CD14-positive monocyte (primary cell): ENCODE data around the gene SLX9. TPM values are rescaled to one million over a fixed set of nuclear protein-coding genes. Genes with fewer than 3 reads are reported as not detected.

ENCODE experiments used
- DNase-seq, 3 donors: peaks; one replicate each; pipeline ENCODE4 v3.0.0-alpha.2; 2011 to 2022
- H2AFZ ChIP-seq: 2 replicates; pipeline ENCODE4 v1.6.0; 2012; ENCODE audit warnings: mild to moderate bottlenecking, low read depth, low read length, inconsistent platforms; ENCODE audit not compliant: insufficient read depth, poor library complexity, severe bottlenecking
- H3K27ac ChIP-seq, 2 donors: 1 replicate in 1 of 2; 2 replicates in 1 of 2; pipeline ENCODE4 v1.5.1; 2012 to 2013; ENCODE audit warnings: low read length in 2 of 2, control low read depth in 1 of 2, inconsistent platforms in 1 of 2, low read depth in 1 of 2, mild to moderate bottlenecking in 1 of 2
- H3K27me3 ChIP-seq, 2 donors: one replicate each; pipeline versions ENCODE4 v1.6.0 to v1.6.1; 2011 to 2013; ENCODE audit warnings: low read length in 2 of 2; ENCODE audit not compliant: control insufficient read depth in 2 of 2, insufficient read depth in 2 of 2
- H3K36me3 ChIP-seq, 2 donors: replicated peaks in 1 of 2; 1 replicate in 1 of 2; 2 replicates in 1 of 2; pipeline versions ENCODE4 v1.5.1 to v1.6.1; 2012 to 2013; ENCODE audit warnings: low read length in 2 of 2, control low read depth in 1 of 2, inconsistent platforms in 1 of 2, mild to moderate bottlenecking in 1 of 2; ENCODE audit not compliant: insufficient read depth in 2 of 2, control insufficient read depth in 1 of 2
- H3K4me1 ChIP-seq, 2 donors: 1 replicate in 1 of 2; 2 replicates in 1 of 2; pipeline versions ENCODE4 v1.5.1 to v1.6.1; 2012 to 2013; ENCODE audit warnings: low read length in 2 of 2, control low read depth in 1 of 2, inconsistent platforms in 1 of 2, mild to moderate bottlenecking in 1 of 2, moderate library complexity in 1 of 2; ENCODE audit not compliant: insufficient read depth in 2 of 2, control insufficient read depth in 1 of 2
- H3K4me2 ChIP-seq: replicated peaks from 2 replicates; pipeline ENCODE3; 2012; ENCODE audit warnings: low read length, moderate library complexity, mild to moderate bottlenecking; ENCODE audit not compliant: poor library complexity, severe bottlenecking; ENCODE audit errors: extremely low read depth
- H3K4me3 ChIP-seq, 3 experiments: fragments of 200-600 bp in 1 of 3; sonication (generic) in 1 of 3; replicated peaks in 1 of 3; 1 replicate in 2 of 3; 2 replicates in 1 of 3; pipeline ENCODE4 v1.5.1; 2011 to 2013; ENCODE audit warnings: low read length in 3 of 3, mild to moderate bottlenecking in 3 of 3, control low read depth in 2 of 3, low read depth in 2 of 3, inconsistent platforms in 1 of 3, moderate library complexity in 1 of 3
- H3K79me2 ChIP-seq: 2 replicates; pipeline ENCODE4 v1.6.0; 2012; ENCODE audit warnings: mild to moderate bottlenecking, control low read depth, inconsistent platforms, low read length, moderate library complexity; ENCODE audit not compliant: insufficient read depth
- H3K9ac ChIP-seq: 2 replicates; pipeline ENCODE4 v1.6.0; 2017; ENCODE audit warnings: low read length, mild to moderate bottlenecking; ENCODE audit not compliant: insufficient read depth, poor library complexity, severe bottlenecking
- H3K9me3 ChIP-seq, 2 donors: replicated peaks in 1 of 2; 1 replicate in 1 of 2; 2 replicates in 1 of 2; pipeline versions ENCODE4 v1.5.1 to v1.6.1; 2012 to 2013; ENCODE audit warnings: low read length in 2 of 2, control low read depth in 1 of 2; ENCODE audit not compliant: control insufficient read depth in 1 of 2, insufficient read depth in 1 of 2
- H4K20me1 ChIP-seq: 2 replicates; pipeline ENCODE4 v1.6.0; 2012; ENCODE audit warnings: mild to moderate bottlenecking, low read length, control low read depth, moderate library complexity; ENCODE audit not compliant: insufficient read depth
- H3K27ac Mint-ChIP-seq, 7 donors: one replicate each; pipeline ENCODE4 v1.8.0; 2020; ENCODE audit warnings: mild to moderate bottlenecking in 7 of 7, mixed read lengths in 7 of 7, moderate library complexity in 6 of 7, inconsistent platforms in 2 of 7
- H3K27me3 Mint-ChIP-seq, 3 donors: one replicate each; pipeline ENCODE4 v1.8.0; 2021 to 2022; ENCODE audit warnings: low read depth in 3 of 3, mild to moderate bottlenecking in 3 of 3, mixed read lengths in 3 of 3, moderate library complexity in 3 of 3, inconsistent platforms in 1 of 3
- H3K36me3 Mint-ChIP-seq, 2 donors: one replicate each; pipeline ENCODE4 v1.8.0; 2020; ENCODE audit warnings: mixed read lengths in 2 of 2, inconsistent platforms in 1 of 2, mild to moderate bottlenecking in 1 of 2
- H3K4me1 Mint-ChIP-seq: one replicate; pipeline ENCODE4 v1.8.0; 2020; ENCODE audit warnings: mild to moderate bottlenecking, mixed read lengths
- H3K4me3 Mint-ChIP-seq, 2 donors: one replicate each; pipeline ENCODE4 v1.8.0; 2020; ENCODE audit warnings: mild to moderate bottlenecking in 2 of 2, mixed read lengths in 2 of 2, moderate library complexity in 1 of 2
- H3K9me3 Mint-ChIP-seq, 7 donors: one replicate each; pipeline ENCODE4 v1.8.0; 2020 to 2022; ENCODE audit warnings: mixed read lengths in 7 of 7, mild to moderate bottlenecking in 6 of 7, moderate library complexity in 6 of 7, inconsistent platforms in 2 of 7
- CTCF ChIP-seq: fragments of 200-600 bp; IDR thresholded peaks from one replicate; pipeline ENCODE4 v1.8.0; 2022; ENCODE audit warnings: antibody characterized with exemption, mild to moderate bottlenecking
- WGBS: methylation state at CpG from one replicate; pipeline ENCODE4 v1.1.5; 2013; ENCODE audit warnings: missing lambda C conversion rate; ENCODE audit not compliant: insufficient coverage; 5-methylcytosine and 5-hydroxymethylcytosine counted together
- intact Hi-C, 2 donors: fragments of 100-400 bp; cut with micrococcal nuclease; formaldehyde crosslinking; loops; one replicate each; pipeline versions ENCODE4 v1.15.0 to v1.15.1; 2023
- polyA plus RNA-seq, 3 donors: library from polyadenylated mRNA; depleted of rRNA in 1 of 3; unstranded in 2 of 3; stranded (reverse) in 1 of 3; fragments of 300-500 nt in 2 of 3; fragments of >200 nt in 1 of 3; fragmentation: Illumina TruSeq in 2 of 3; gene quantifications; 1 replicate in 2 of 3; 2 replicates in 1 of 3; pipeline ENCODE4 v1.2.3, GENCODE V29; 2012 to 2021

The SLX9 gene
- polyA plus RNA-seq, 3 donors, result 7.5 to 9.0 (median 9.0) TPM

GRCh38 chr21:45018131-45019075 is 78.6 kb downstream of the SLX9 start:
- 10% methylated on average over 63 of the region's 101 CpGs for WGBS
- Histone ChIP-seq H3K36me3 (no peaks in the 10 kb centered on the region), H3K4me1 (peaks cover 0 to 6% of the 10 kb centered on the region in 2 donors), H3K79me2 (no peaks in the 10 kb centered on the region), H3K27ac (no peak overlapping the region), H2AFZ (peak overlapping the region; percentile 67), H3K4me2 (peak overlapping the region; percentile 69), H3K9ac (no peak overlapping the region), H3K4me3 (peak overlapping the region in 1 of 3 experiments; percentile 54), H3K27me3 (peaks cover 17 to 45% of the 10 kb centered on the region in 2 donors), H3K9me3 (peaks cover 0 to 8% of the 10 kb centered on the region in 2 donors), H4K20me1 (no peaks in the 10 kb centered on the region)
- peaks cover 36 to 73% (median 52%) of the 10 kb centered on the region in 3 donors for H3K27me3 Mint-ChIP-seq
- DNase-seq, result no peak
- peaks cover under 1 to 16% (median 10%) of the 10 kb centered on the region in 7 donors for H3K9me3 Mint-ChIP-seq
- peaks cover 0 to 6% of the 10 kb centered on the region in 2 donors for H3K36me3 Mint-ChIP-seq
- intact Hi-C loops, result no loop called here
- peak overlapping the region; percentile 70 to 86 for H3K4me3 Mint-ChIP-seq
- peaks cover 5% of the 10 kb centered on the region for H3K4me1 Mint-ChIP-seq
- no peak for TF ChIP-seq CTCF
- H3K27ac Mint-ChIP-seq, result no peak overlapping the region

- peaks cover 17 to 45% of the 10 kb centered on the region in 2 donors for H3K27me3 ChIP-seq
- 36% methylated on average over 60 of the region's 60 CpGs for WGBS
- H3K4me2 ChIP-seq, result peak overlapping the region; percentile 69
- H2AFZ ChIP-seq, result no peak overlapping the region
- H3K36me3 ChIP-seq, result no peaks in the 10 kb centered on the region
- peaks cover 41 to 68% (median 52%) of the 10 kb centered on the region in 3 donors for H3K27me3 Mint-ChIP-seq
- H4K20me1 ChIP-seq, result no peaks in the 10 kb centered on the region
- peaks cover 0 to 6% of the 10 kb centered on the region in 2 donors for H3K4me1 ChIP-seq
- H3K4me3 Mint-ChIP-seq, result peak overlapping the region in 1 of 2 donors; percentile 70
- DNase-seq, result no peak
- intact Hi-C loops, result no loop called here
- no peak overlapping the region for H3K27ac Mint-ChIP-seq
- H3K9me3 Mint-ChIP-seq, result peaks cover 3 to 21% (median 15%) of the 10 kb centered on the region in 7 donors
- H3K27ac ChIP-seq, result no peak overlapping the region
- H3K9ac ChIP-seq, result no peak overlapping the region
- TF ChIP-seq CTCF, result no peak
- peaks cover 5% of the 10 kb centered on the region for H3K4me1 Mint-ChIP-seq
- peaks cover 0 to 8% of the 10 kb centered on the region in 2 donors for H3K9me3 ChIP-seq
- no peaks in the 10 kb centered on the region for H3K79me2 ChIP-seq
- peaks cover 0 to 6% of the 10 kb centered on the region in 2 donors for H3K36me3 Mint-ChIP-seq
- no peak overlapping the region for H3K4me3 ChIP-seq
Measured at GRCh38 chr21:45019076-45019886, 79.5 kb downstream of the SLX9 start.
